GM12801 (cell line): ENCODE results near the gene SCFD2.

Experiments used
- CTCF ChIP-seq: IDR thresholded peaks from one replicate; pipeline ENCODE4 v1.5.1; 2011; ENCODE audit warnings: control low read depth; ENCODE audit not compliant: insufficient read length; ENCODE audit errors: extremely low read depth

The SCFD2 gene

GRCh38 chr4:52869196-52869595 is 496.7 kb downstream of the SCFD2 start:
- no peak for TF ChIP-seq CTCF

GRCh38 chr4:52868133-52868532 is 497.7 kb downstream of the SCFD2 start:
- TF ChIP-seq CTCF, result no peak

- no peak for TF ChIP-seq CTCF
Measured at GRCh38 chr4:52867163-52867562, 498.7 kb downstream of the SCFD2 start.

GRCh38 chr4:52866734-52867133 is 499.1 kb downstream of the SCFD2 start:
- TF ChIP-seq CTCF, result no peak

GRCh38 chr4:52865300-52865699 is 500.6 kb downstream of the SCFD2 start:
- TF ChIP-seq CTCF, result no peak

- no peak for TF ChIP-seq CTCF
Measured at GRCh38 chr4:52864793-52865192, 501.1 kb downstream of the SCFD2 start.

- TF ChIP-seq CTCF, result no peak
Measured at GRCh38 chr4:52863324-52863723, 502.5 kb downstream of the SCFD2 start.

GRCh38 chr4:52862639-52863161 is 503.2 kb downstream of the SCFD2 start:
- no peak for TF ChIP-seq CTCF
